ENCODE measurements around the gene GNL2.

DNA sequence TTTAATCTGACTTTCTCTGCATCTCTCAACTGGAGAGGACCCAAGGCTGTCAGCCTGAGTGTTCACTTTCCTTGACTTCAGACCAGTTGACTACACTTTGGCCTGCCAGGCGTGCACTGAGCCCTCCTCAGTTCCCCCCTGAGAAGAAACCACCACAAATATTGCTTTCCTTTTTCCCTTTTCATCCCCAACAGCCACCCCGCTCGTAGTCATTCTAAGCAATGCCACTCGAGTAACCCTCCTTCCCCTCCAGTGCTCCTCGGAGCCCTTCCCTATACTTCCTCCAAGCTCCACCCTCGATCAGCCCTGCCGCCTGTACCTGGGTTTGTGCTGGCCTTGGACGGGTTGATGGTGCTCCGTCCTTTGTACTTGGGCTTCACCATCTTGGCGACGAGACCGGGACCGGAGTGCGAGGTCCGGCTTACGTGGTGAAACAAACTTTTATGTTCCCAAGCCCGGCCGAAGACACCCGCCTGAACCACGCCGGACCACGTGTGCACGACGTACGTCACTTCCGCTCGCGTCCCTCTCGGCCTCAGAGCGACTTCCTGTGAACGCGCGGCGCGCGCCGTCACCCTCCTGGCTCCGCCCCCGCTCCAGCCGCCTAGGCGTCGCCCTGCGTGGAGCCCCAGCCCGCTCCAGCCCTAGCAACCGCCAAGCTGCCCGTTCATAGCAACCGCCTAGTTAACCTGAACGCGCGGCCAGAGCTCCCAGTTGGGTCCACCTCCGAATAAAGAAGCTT is at the start of gene GNL2:
- TF ChIP-seq, protein P1, sequence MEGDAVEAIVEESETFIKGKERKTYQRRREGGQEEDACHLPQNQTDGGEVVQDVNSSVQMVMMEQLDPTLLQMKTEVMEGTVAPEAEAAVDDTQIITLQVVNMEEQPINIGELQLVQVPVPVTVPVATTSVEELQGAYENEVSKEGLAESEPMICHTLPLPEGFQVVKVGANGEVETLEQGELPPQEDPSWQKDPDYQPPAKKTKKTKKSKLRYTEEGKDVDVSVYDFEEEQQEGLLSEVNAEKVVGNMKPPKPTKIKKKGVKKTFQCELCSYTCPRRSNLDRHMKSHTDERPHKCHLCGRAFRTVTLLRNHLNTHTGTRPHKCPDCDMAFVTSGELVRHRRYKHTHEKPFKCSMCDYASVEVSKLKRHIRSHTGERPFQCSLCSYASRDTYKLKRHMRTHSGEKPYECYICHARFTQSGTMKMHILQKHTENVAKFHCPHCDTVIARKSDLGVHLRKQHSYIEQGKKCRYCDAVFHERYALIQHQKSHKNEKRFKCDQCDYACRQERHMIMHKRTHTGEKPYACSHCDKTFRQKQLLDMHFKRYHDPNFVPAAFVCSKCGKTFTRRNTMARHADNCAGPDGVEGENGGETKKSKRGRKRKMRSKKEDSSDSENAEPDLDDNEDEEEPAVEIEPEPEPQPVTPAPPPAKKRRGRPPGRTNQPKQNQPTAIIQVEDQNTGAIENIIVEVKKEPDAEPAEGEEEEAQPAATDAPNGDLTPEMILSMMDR (IDR thresholded peaks at IDR 0.05), result no peak
- TF ChIP-seq POLR2AphosphoS5 (IDR thresholded peaks at IDR 0.05), result peak; percentile 68 to 98 (median 87)

All from stomach (tissue), 4 donors.